HCT116 (cell line): ENCODE results near the gene IL1RAP. TPM values are rescaled to one million over a fixed set of nuclear protein-coding genes. Genes with fewer than 3 reads are reported as not detected.

Experiments
- ATAC-seq: fragments of 200-7000 bp; cut with Tn5 transposase; 2 replicates; pipeline ENCODE4 v1.9.1; 2020; ENCODE audit warnings: mild to moderate bottlenecking, moderate library complexity
- BruUV-seq: library from RNA; stranded (reverse); fragments of 400-500 nt; replicated peaks from 2 replicates; lab custom pipeline; 2021; lab: Mats Ljungman, UMichigan
- CTCF ChIA-PET: fragments of 300-600 bp; sonication (Branson Sonifier 250); formaldehyde crosslinking; loops from one replicate; lab custom pipeline; 2021; ENCODE audit warnings: antibody characterized with exemption; lab: Charles Lee
- POLR2A ChIA-PET: fragments of 300-600, 350-600 bp; sonication (Branson Sonifier 250); formaldehyde crosslinking; loops from one replicate; lab custom pipeline; 2021; ENCODE audit warnings: antibody characterized with exemption; lab: Charles Lee
- RAD21 ChIA-PET, 2 experiments: fragments of 300-600 bp; sonication (Branson Sonifier 250); formaldehyde crosslinking; loops; one replicate each; lab custom pipeline; 2023; ENCODE audit warnings: low total read pairs in 2 of 2; ENCODE audit not compliant: uncharacterized antibody in 2 of 2, unreplicated experiment in 2 of 2, low non-redundant PET in 1 of 2; lab: Charles Lee
- DNase-seq: peaks from one replicate; pipeline ENCODE4 v3.0.0-alpha.2; 2010; ENCODE audit warnings: low read depth, low spot score
- H2AFZ ChIP-seq: fragments of 200-600 bp; shearing (Covaris generic), sonication (generic); 2 replicates; pipeline ENCODE4 v1.6.1; 2017; ENCODE audit warnings: low read depth, mixed run types, mixed read lengths, antibody characterized with exemption, low read length; ENCODE audit not compliant: poor library complexity, severe bottlenecking
- H3K27ac ChIP-seq: 2 replicates; pipeline ENCODE4 v1.5.1; 2012; ENCODE audit warnings: low read depth, low read length
- H3K27me3 ChIP-seq: fragments of 200-600 bp; sonication (generic); 2 replicates; pipeline ENCODE4 v1.6.1; 2016; ENCODE audit warnings: mixed run types, low read length, mixed read lengths; ENCODE audit not compliant: insufficient read depth
- H3K36me3 ChIP-seq, 2 experiments: fragments of 200-500 bp in 1 of 2; fragments of 200-600 bp in 1 of 2; sonication (Bioruptor generic) in 1 of 2; sonication (generic) in 1 of 2; 2 replicates each; pipeline versions ENCODE4 v1.5.1 to v1.6.1; 2014 to 2016; ENCODE audit warnings: low read length in 2 of 2, inconsistent platforms in 1 of 2, mixed read lengths in 1 of 2, mixed run types in 1 of 2; ENCODE audit not compliant: insufficient read depth in 2 of 2, control insufficient read depth in 1 of 2
- H3K4me1 ChIP-seq, 2 experiments: fragments of 200-600 bp in 1 of 2; sonication (generic) in 1 of 2; 2 replicates each; pipeline versions ENCODE4 v1.5.1 to v1.6.1; 2012 to 2017; ENCODE audit warnings: low read length in 2 of 2, inconsistent platforms in 1 of 2, mild to moderate bottlenecking in 1 of 2, mixed read lengths in 1 of 2, mixed run types in 1 of 2, moderate library complexity in 1 of 2; ENCODE audit not compliant: insufficient read depth in 2 of 2, control insufficient read depth in 1 of 2
- H3K4me2 ChIP-seq: fragments of 200-600 bp; sonication (generic); 2 replicates; pipeline ENCODE4 v1.6.1; 2017; ENCODE audit warnings: mixed run types, low read length, mixed read lengths
- H3K4me3 ChIP-seq, 2 experiments: fragments of 200-600 bp in 1 of 2; sonication (generic) in 1 of 2; replicated peaks in 1 of 2; 2 replicates each; pipeline ENCODE4 v1.5.1; 2011 to 2016; ENCODE audit warnings: low read length in 2 of 2, control low read depth in 1 of 2, low read depth in 1 of 2, mild to moderate bottlenecking in 1 of 2, mixed read lengths in 1 of 2, mixed run types in 1 of 2
- H3K79me2 ChIP-seq: fragments of 200-600 bp; sonication (generic); 2 replicates; pipeline ENCODE4 v1.6.1; 2017; ENCODE audit warnings: mild to moderate bottlenecking, mixed run types, low read length, moderate library complexity, mixed read lengths; ENCODE audit not compliant: insufficient read depth
- H3K9ac ChIP-seq: fragments of 200-600 bp; sonication (generic); 2 replicates; pipeline ENCODE4 v1.6.1; 2016; ENCODE audit warnings: low read length, mixed read lengths
- H3K9me2 ChIP-seq: fragments of 200-600 bp; sonication (generic), shearing (Covaris generic); 2 replicates; pipeline ENCODE4 v1.6.1; 2017; ENCODE audit warnings: mixed run types, mild to moderate bottlenecking, moderate library complexity; ENCODE audit not compliant: insufficient read depth
- H3K9me3 ChIP-seq, 2 experiments: fragments of 200-500 bp in 1 of 2; fragments of 200-600 bp in 1 of 2; sonication (Bioruptor generic) in 1 of 2; sonication (generic) in 1 of 2; 2 replicates each; pipeline ENCODE4 v1.6.1; 2014 to 2017; ENCODE audit warnings: low read length in 2 of 2, mixed read lengths in 2 of 2, inconsistent platforms in 1 of 2, low read depth in 1 of 2, mild to moderate bottlenecking in 1 of 2, mixed run types in 1 of 2, moderate library complexity in 1 of 2; ENCODE audit not compliant: control insufficient read depth in 1 of 2, insufficient read depth in 1 of 2
- H4K20me1 ChIP-seq: fragments of 200-600 bp; sonication (generic), shearing (Covaris generic); 2 replicates; pipeline ENCODE4 v1.6.1; 2017; ENCODE audit warnings: mixed run types, mild to moderate bottlenecking, moderate library complexity; ENCODE audit not compliant: insufficient read depth
- CBX3 ChIP-seq: IDR thresholded peaks from 2 replicates; pipeline ENCODE4 v1.6.1; 2012; ENCODE audit warnings: low read depth
- CEBPB ChIP-seq: IDR thresholded peaks from 2 replicates; pipeline ENCODE4 v1.6.1; 2012; ENCODE audit warnings: low read depth
- EGR1 ChIP-seq: IDR thresholded peaks from 2 replicates; pipeline ENCODE4 v1.6.1; 2012; ENCODE audit warnings: low read depth
- EZH2 ChIP-seq: fragments of 200-600 bp; sonication (generic); IDR thresholded peaks from 2 replicates; pipeline ENCODE4 v1.6.1; 2017; ENCODE audit warnings: antibody characterized with exemption, mixed run types
- EZH2phosphoT487 ChIP-seq: fragments of 200-600 bp; IDR thresholded peaks from 2 replicates; pipeline ENCODE4 v1.6.1; 2018; ENCODE audit warnings: antibody characterized with exemption, borderline replicate concordance
- FOSL1 ChIP-seq: IDR thresholded peaks from 2 replicates; pipeline ENCODE4 v1.6.1; 2012; ENCODE audit warnings: low read depth
- JUND ChIP-seq: IDR thresholded peaks from 2 replicates; pipeline ENCODE4 v1.6.1; 2012
- POLR2A ChIP-seq: IDR thresholded peaks from 2 replicates; pipeline ENCODE4 v1.7.0; 2011; ENCODE audit warnings: borderline replicate concordance; ENCODE audit not compliant: insufficient read depth, insufficient read length; ENCODE audit errors: extremely low read depth
- POLR2AphosphoS5 ChIP-seq: IDR thresholded peaks from 2 replicates; pipeline ENCODE4 v1.6.1; 2011; ENCODE audit warnings: mild to moderate bottlenecking, low read depth, low read length, moderate library complexity
- RAD21 ChIP-seq: IDR thresholded peaks from 2 replicates; pipeline ENCODE4 v1.6.1; 2012; ENCODE audit warnings: low read depth, mild to moderate bottlenecking
- SIN3A ChIP-seq: IDR thresholded peaks from 2 replicates; pipeline ENCODE4 v1.6.1; 2012; ENCODE audit warnings: low read depth
- SP1 ChIP-seq: IDR thresholded peaks from 2 replicates; pipeline ENCODE4 v1.6.1; 2012; ENCODE audit warnings: low read depth
- SRF ChIP-seq: IDR thresholded peaks from 2 replicates; pipeline ENCODE4 v1.6.1; 2012; ENCODE audit warnings: low read depth
- YY1 ChIP-seq: IDR thresholded peaks from 2 replicates; pipeline ENCODE4 v1.6.1; 2011; ENCODE audit warnings: low read length, low read depth, moderate library complexity, mild to moderate bottlenecking; ENCODE audit not compliant: insufficient replicate concordance; ENCODE audit errors: extremely low read depth
- ZFX ChIP-seq: fragments of 450-650 bp; IDR thresholded peaks from 2 replicates; pipeline ENCODE4 v1.6.1; 2017
- ZNF274 ChIP-seq: fragments of 200-500 bp; sonication (Bioruptor generic); IDR thresholded peaks from 2 replicates; pipeline ENCODE4 v1.6.1; 2014; ENCODE audit warnings: mild to moderate bottlenecking, low read depth, low read length, inconsistent platforms
- intact Hi-C: fragments of 100-400 bp; cut with micrococcal nuclease; formaldehyde crosslinking; loops from 2 replicates; pipeline ENCODE4 v1.10.0; 2022
- total RNA-seq: library from RNA; stranded (reverse); gene quantifications from one replicate; pipeline ENCODE4 v1.2.1, GENCODE V29; 2021; ENCODE audit not compliant: unreplicated experiment
- TF ChIP-seq, protein P1 (sequence below): IDR thresholded peaks from 2 replicates; pipeline ENCODE4 v1.6.1; 2012
- TF ChIP-seq, protein P2 (sequence below), 3 experiments: fragments of 200-600 bp in 1 of 3; sonication (generic) in 1 of 3; IDR thresholded peaks in 2 of 3; conservative IDR thresholded peaks in 1 of 3; 2 replicates each; pipeline ENCODE4 v1.5.1; 2012 to 2017; ENCODE audit warnings: low read depth in 2 of 3, low read length in 2 of 3, antibody characterized with exemption in 1 of 3, borderline replicate concordance in 1 of 3, control low read depth in 1 of 3, mild to moderate bottlenecking in 1 of 3, mixed read lengths in 1 of 3, mixed run types in 1 of 3, moderate library complexity in 1 of 3; ENCODE audit not compliant: insufficient read depth in 1 of 3
- TF ChIP-seq, protein P3 (sequence below): IDR thresholded peaks from 2 replicates; pipeline ENCODE4 v1.6.1; 2012

IL1RAP gene
- total RNA-seq, 1 experiment from 2014 or later = 5.8 TPM

DNA sequence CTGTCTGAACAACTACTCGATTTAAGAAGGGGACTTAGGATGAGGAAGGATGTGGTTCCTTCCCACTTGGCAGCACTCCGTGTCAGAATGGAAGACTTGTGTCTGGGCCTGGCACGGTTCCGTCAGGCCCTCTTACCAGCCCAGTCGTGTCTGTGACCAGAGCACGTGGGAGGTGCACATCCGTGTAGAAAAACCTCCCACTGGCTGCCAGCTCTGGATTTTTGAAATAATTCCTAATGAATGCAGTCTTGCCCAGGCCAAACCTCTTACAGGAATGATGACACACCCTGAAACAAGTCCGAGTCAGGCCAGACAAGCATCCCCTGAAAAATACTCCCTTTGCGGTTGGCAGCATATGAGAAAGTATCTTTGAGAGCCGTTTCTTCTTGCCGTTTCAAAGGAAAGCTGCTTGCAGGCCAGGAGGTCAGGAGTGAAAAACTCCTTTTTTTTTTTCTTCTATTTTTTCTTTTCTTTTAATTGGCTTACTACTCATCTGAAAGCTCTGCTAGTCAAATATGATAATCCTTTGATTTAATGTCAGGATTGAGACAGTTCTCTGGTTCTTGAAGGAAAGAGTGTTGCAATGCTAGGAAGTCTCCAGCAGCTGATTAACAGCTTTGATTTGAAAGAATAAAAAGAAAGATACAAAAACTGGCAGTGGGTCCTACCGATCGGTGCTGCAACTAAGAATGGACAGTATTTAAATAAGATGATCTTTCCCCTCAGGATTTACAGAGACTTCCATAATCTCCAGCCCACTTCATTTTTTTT, 19.8 kb downstream of the IL1RAP start:
- no peaks in the 10 kb centered on the region for H3K79me2 ChIP-seq
- TF ChIP-seq ZFX (no peak), EGR1 (no peak), EZH2 (no peak), CEBPB (peak; percentile 51; the same call in 1 of the 2 replicates), ZNF274 (no peak)
- peaks cover 0 to 5% of the 10 kb centered on the region in 2 experiments; a peak in 1 of 4 replicates for H3K4me1 ChIP-seq
- ChIA-PET CTCF (interaction anchor here (0.6 kb wide), 1 partner anchor 614 kb away, joined by 3 read pairs; no protein-coding TSS in a partner anchor), RAD21 (no interaction called here), POLR2A (no interaction called here)
- H3K27ac ChIP-seq = no peak overlapping the region
- BruUV-seq = no TSS peak
- intact Hi-C loops = no loop called here
- H4K20me1 ChIP-seq = no peaks in the 10 kb centered on the region
- no peak overlapping the region for H3K4me3 ChIP-seq
- H3K9me2 ChIP-seq = no peaks in the 10 kb centered on the region
- no peak for ATAC-seq
- H3K36me3 ChIP-seq = no peaks in the 10 kb centered on the region
- no peak overlapping the region for H3K9ac ChIP-seq
- no peak for DNase-seq
- H3K27me3 ChIP-seq = no peaks in the 10 kb centered on the region
- H2AFZ ChIP-seq = no peak overlapping the region
- H3K4me2 ChIP-seq = peak overlapping the region; percentile 20; the same call in 1 of the 2 replicates
- no peaks in the 10 kb centered on the region for H3K9me3 ChIP-seq

DNA sequence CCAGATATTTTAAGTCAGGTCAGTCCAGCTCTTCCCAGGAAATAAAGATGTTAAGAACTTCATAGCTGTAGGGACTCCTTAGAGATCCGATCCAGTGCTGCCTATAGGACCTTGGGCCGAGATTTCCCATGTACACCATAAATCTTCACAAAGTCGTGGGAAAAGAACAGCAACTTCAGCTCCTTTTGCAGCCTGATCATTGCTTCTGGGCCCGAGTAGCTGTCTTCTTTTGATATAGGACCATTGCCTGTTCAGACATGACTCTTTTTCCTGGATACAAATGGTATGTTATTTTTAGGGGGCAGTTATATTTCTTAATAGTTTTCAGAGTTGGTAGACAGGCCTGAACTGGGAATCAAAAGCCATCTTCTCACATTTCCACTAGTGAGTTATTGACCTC, 20.5 kb downstream of the IL1RAP start:
- ChIA-PET CTCF (no interaction called here), RAD21 (no interaction called here), POLR2A (no interaction called here)
- Histone ChIP-seq H3K27me3 (no peaks in the 10 kb centered on the region), H3K4me2 (no peak overlapping the region), H3K79me2 (no peaks in the 10 kb centered on the region), H3K4me1 (peaks cover 0 to 5% of the 10 kb centered on the region in 2 experiments; a peak in 1 of 4 replicates), H3K9ac (no peak overlapping the region), H3K4me3 (no peak overlapping the region), H3K9me2 (no peaks in the 10 kb centered on the region), H3K9me3 (no peaks in the 10 kb centered on the region), H4K20me1 (no peaks in the 10 kb centered on the region), H3K27ac (no peak overlapping the region), H3K36me3 (no peaks in the 10 kb centered on the region), H2AFZ (no peak overlapping the region)
- intact Hi-C loops = no loop called here
- no peak for ATAC-seq
- no peak for DNase-seq
- BruUV-seq = no TSS peak
- TF ChIP-seq, protein P1, sequence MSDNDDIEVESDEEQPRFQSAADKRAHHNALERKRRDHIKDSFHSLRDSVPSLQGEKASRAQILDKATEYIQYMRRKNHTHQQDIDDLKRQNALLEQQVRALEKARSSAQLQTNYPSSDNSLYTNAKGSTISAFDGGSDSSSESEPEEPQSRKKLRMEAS = no peak
- TF ChIP-seq POLR2AphosphoS5 (no peak), EGR1 (no peak), SRF (no peak), SIN3A (no peak), FOSL1 (no peak), EZH2phosphoT487 (no peak), POLR2A (no peak), RAD21 (no peak), YY1 (no peak), ZNF274 (no peak), JUND (no peak), SP1 (no peak), CBX3 (no peak)
- TF ChIP-seq, protein P2, sequence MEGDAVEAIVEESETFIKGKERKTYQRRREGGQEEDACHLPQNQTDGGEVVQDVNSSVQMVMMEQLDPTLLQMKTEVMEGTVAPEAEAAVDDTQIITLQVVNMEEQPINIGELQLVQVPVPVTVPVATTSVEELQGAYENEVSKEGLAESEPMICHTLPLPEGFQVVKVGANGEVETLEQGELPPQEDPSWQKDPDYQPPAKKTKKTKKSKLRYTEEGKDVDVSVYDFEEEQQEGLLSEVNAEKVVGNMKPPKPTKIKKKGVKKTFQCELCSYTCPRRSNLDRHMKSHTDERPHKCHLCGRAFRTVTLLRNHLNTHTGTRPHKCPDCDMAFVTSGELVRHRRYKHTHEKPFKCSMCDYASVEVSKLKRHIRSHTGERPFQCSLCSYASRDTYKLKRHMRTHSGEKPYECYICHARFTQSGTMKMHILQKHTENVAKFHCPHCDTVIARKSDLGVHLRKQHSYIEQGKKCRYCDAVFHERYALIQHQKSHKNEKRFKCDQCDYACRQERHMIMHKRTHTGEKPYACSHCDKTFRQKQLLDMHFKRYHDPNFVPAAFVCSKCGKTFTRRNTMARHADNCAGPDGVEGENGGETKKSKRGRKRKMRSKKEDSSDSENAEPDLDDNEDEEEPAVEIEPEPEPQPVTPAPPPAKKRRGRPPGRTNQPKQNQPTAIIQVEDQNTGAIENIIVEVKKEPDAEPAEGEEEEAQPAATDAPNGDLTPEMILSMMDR (IDR thresholded peaks at IDR 0.05 in 2 of 3, conservative IDR thresholded peaks at IDR 0.05 in 1 of 3; ENCODE audit: borderline replicate concordance in 1 of 3, insufficient read depth in 1 of 3, low read depth in 2 of 3, low read length in 2 of 3) = no peak
- TF ChIP-seq, protein P3, sequence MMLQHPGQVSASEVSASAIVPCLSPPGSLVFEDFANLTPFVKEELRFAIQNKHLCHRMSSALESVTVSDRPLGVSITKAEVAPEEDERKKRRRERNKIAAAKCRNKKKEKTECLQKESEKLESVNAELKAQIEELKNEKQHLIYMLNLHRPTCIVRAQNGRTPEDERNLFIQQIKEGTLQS = no peak
